Measurements from ENCODE around the gene OBSL1.

OBSL1 gene

DNA sequence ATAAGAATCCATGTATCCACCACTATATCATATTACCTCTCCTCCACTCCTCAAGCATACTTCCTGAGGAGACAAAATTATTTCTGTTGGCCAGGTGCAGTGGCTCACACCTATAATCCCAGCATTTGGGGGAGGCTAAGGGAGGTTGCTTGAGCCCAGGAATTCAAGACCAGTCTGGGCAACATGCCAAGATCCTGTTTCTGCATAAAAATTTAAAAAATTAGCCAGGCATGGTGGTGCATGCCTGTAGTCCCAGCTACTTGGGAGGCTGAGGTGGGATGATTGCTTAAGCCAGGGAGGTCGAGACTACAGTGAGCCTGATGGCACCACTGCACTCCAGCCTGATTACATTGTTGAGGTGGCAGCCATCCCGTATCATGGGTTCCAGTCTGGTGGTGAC is 10.0 kb upstream of the OBSL1 start:
- no peak for DNase-seq (ENCODE audit: extremely low spot score)
- POLR2A ChIA-PET, result no interaction called here
- TF ChIP-seq, protein P1, sequence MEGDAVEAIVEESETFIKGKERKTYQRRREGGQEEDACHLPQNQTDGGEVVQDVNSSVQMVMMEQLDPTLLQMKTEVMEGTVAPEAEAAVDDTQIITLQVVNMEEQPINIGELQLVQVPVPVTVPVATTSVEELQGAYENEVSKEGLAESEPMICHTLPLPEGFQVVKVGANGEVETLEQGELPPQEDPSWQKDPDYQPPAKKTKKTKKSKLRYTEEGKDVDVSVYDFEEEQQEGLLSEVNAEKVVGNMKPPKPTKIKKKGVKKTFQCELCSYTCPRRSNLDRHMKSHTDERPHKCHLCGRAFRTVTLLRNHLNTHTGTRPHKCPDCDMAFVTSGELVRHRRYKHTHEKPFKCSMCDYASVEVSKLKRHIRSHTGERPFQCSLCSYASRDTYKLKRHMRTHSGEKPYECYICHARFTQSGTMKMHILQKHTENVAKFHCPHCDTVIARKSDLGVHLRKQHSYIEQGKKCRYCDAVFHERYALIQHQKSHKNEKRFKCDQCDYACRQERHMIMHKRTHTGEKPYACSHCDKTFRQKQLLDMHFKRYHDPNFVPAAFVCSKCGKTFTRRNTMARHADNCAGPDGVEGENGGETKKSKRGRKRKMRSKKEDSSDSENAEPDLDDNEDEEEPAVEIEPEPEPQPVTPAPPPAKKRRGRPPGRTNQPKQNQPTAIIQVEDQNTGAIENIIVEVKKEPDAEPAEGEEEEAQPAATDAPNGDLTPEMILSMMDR (IDR thresholded peaks at IDR 0.05; ENCODE audit: control extremely low read depth, extremely low read depth, low read depth, missing control alignments), result no peak
- CTCF ChIA-PET, result interaction anchor here (2.3 kb wide), 1 partner anchor 21 kb away, joined by 7 read pairs; no protein-coding TSS in a partner anchor

DNA sequence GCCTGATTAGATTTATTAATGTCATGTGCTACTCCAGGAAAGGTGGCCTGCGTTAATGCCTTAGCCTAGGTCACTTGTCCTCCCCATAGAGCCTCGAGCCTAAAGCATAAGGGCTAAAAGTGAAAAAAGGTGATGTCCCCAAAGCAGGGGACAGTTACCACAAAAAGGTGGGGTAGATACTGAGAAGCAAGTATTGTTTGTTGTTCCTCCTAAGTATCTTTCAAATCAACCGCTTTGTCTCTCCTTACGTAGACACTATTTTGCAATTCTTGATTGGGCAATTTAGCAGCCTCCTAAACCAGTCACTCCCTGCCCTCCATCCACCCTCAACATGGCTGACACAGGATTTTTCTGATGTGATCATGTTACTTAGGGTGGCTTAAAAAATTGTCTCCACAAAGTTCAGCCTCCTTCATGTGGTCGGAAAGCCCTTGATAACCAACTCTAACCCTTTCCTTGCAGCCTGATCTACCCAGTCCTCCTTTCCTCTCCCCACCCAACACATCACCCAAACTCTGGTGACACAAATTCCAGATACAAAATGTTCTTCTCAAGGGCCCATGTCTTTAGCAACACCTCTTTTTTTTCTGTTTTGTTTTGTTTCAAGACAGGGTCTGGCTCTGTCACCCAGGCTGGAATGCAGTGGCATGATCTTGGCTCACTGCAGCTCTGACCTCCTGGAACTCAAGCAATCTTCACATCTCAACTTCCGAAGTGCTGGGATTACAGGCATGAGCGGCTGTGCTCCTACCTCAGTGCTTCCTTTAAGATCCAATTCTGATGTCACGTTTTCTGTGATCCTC is 7.7 kb upstream of the OBSL1 start:
- DNase-seq (ENCODE audit: extremely low spot score), result no peak
- TF ChIP-seq, protein P1 (IDR thresholded peaks at IDR 0.05; ENCODE audit: control extremely low read depth, extremely low read depth, low read depth, missing control alignments), result no peak
- CTCF ChIA-PET, result interaction anchor here (2.3 to 5.6 kb wide), 2 partner anchors 18 to 19 kb away, joined by 7 to 38 read pairs; no protein-coding TSS in a partner anchor
- POLR2A ChIA-PET, result no interaction called here

DNA sequence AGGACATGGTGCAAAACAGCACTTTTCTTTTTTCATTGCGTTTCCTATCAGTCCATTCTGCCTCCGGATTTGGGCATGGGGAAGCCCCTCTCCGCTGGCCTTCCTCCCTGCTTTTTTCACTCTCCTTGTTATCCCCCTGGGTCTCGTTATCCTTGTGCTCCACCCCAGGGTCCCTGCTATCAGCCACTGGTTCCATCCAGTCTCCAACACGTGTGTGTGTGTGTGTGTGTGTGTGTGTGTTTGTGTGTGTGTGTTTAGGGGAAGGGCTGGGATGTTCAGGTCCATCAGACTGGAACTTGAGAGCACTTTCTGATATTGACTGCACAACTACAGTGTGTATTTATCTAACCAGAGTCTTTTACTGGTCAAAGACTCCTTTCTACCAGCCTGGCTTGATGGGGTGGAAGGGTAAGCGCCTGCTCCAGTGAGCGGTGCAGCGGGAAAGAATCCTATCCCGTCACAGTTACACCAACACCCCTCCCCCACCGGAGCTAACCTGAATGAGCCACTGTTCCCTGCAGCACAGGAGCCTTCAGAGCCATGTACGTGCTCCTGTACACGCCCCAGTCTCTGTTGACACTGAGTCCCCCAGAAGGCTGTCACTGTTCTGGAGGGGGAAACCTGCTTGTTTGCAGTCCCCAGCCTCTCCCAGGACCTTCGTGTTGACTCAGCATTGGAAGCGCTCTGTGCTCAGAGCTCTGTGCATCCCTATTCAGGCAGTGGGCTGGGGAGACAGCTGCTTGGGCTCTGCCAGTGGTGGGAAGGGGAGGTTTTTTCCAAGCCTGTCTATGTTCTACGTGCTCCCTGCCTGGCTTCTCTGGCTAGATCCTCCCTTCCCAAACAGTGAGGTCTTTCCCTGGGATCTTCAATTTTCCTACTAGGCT is 5.4 kb upstream of the OBSL1 start:
- no peak for DNase-seq (ENCODE audit: extremely low spot score)
- ChIA-PET POLR2A (no interaction called here), CTCF (interaction anchor here (5.6 kb wide), 1 partner anchor 16 kb away, joined by 38 read pairs; no protein-coding TSS in a partner anchor)
- TF ChIP-seq, protein P1 (IDR thresholded peaks at IDR 0.05; ENCODE audit: control extremely low read depth, extremely low read depth, low read depth, missing control alignments), result no peak

DNA sequence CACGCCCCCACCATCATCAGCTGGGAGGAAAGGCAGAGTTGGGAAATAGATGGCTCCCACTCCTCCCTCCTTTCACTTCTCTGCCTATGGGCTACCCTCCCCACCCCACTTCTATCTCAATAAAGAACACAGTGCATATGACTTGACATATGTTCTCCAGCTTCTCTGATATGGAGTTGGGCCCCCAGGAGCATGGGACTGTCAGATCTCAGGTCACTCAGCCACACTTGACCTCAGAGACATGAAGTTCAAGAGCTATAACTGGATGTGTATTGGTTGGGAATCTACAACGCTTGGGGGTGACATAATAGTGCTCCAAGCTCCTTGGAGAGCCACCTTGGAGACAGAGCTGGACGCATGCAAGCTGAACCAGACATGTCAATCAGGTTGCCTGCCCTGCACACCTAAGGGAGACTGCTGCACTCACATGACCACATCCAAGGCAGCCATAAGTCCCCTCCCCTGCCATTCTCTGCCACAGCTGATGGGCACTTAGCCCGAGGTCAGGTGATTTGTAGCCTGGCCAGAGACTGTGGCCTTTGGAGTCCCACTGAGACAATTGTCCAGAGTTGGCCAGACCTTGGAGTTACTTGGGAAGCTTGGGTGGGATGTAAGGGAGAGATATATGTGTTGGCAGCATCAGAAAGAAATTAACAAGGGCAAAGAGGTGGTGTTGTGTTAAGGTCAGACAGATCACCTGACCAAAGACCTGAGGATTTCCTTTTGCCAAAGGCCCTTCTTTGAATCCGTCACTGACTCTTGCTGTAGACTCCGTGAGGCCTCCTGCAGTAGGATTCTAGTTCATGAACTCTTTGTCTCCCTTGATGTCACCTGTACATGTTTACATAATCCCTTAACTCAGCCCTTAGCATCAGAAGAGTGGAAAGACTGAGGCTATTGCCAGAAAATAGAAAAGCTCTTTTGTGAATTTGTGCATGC is 4.5 kb upstream of the OBSL1 start:
- TF ChIP-seq, protein P1 (IDR thresholded peaks at IDR 0.05; ENCODE audit: control extremely low read depth, extremely low read depth, low read depth, missing control alignments), result no peak
- DNase-seq (ENCODE audit: extremely low spot score), result no peak
- ChIA-PET POLR2A (no interaction called here), CTCF (interaction anchor here (5.6 kb wide), 1 partner anchor 15 kb away, joined by 38 read pairs; no protein-coding TSS in a partner anchor)

- TF ChIP-seq, protein P1 (IDR thresholded peaks at IDR 0.05; ENCODE audit: control extremely low read depth, extremely low read depth, low read depth, missing control alignments), result no peak
- CTCF ChIA-PET, result interaction anchor here (5.6 kb wide), 1 partner anchor 14 kb away, joined by 38 read pairs; no protein-coding TSS in a partner anchor
- no peak for DNase-seq (ENCODE audit: extremely low spot score)
- POLR2A ChIA-PET, result no interaction called here
These were observed 3.4 kb upstream of the OBSL1 start for GRCh38 chr2:219574484-219575311.

Data from GM10248 (cell line).